GM12801 (cell line): ENCODE results near the gene AKR1B1.

Experiments used
- CTCF ChIP-seq: IDR thresholded peaks from one replicate; pipeline ENCODE4 v1.5.1; 2011; ENCODE audit warnings: control low read depth; ENCODE audit not compliant: insufficient read length; ENCODE audit errors: extremely low read depth

Gene AKR1B1

GRCh38 chr7:134396031-134396430 is 62.9 kb downstream of the AKR1B1 start:
- TF ChIP-seq CTCF: no peak

- no peak for TF ChIP-seq CTCF
Observed at GRCh38 chr7:134395604-134396003, 63.3 kb downstream of the AKR1B1 start.

- no peak for TF ChIP-seq CTCF
Observed at GRCh38 chr7:134394056-134394455, 64.8 kb downstream of the AKR1B1 start.
